Chondrocyte (in vitro differentiated cells): Measurements from ENCODE around the gene ACAD10. TPM values are rescaled to one million over a fixed set of nuclear protein-coding genes. Genes with fewer than 3 reads are reported as not detected.
"Not testable (repeated sequence)": the region's sequence is repeated elsewhere in the genome, so short reads cannot be mapped to it uniquely, and the experiment has no call there.

Experiments used
- DNase-seq: peaks from one replicate; pipeline ENCODE4 v3.0.0; 2021; ENCODE audit warnings: mixed read lengths, low spot score
- H3K27ac Mint-ChIP-seq: one replicate; pipeline ENCODE4 v1.8.0; 2021; ENCODE audit warnings: mild to moderate bottlenecking, moderate library complexity, mixed read lengths; ENCODE audit not compliant: unreplicated experiment
- H3K27me3 Mint-ChIP-seq: 2 replicates; pipeline ENCODE4 v1.8.0; 2021; ENCODE audit warnings: low read depth, mixed read lengths
- H3K36me3 Mint-ChIP-seq: 2 replicates; pipeline ENCODE4 v1.8.0; 2021; ENCODE audit warnings: low read depth, mixed read lengths
- H3K4me1 Mint-ChIP-seq: 2 replicates; pipeline ENCODE4 v1.8.0; 2021; ENCODE audit warnings: low read depth, mild to moderate bottlenecking, mixed read lengths
- H3K4me3 Mint-ChIP-seq: one replicate; pipeline ENCODE4 v1.8.0; 2021; ENCODE audit warnings: mild to moderate bottlenecking, moderate library complexity, mixed read lengths; ENCODE audit not compliant: unreplicated experiment
- H3K9me3 Mint-ChIP-seq: 2 replicates; pipeline ENCODE4 v1.8.0; 2021; ENCODE audit warnings: low read depth, mixed read lengths
- total RNA-seq: library from RNA; stranded (reverse); gene quantifications from 3 replicates; pipeline ENCODE4 v1.2.1, GENCODE V29; 2021
- TF ChIP-seq, protein P1 (sequence below): fragments of 200-600 bp; sonication (generic); IDR thresholded peaks from 2 replicates; pipeline ENCODE4 v1.5.0; 2021; ENCODE audit warnings: antibody characterized with exemption, mild to moderate bottlenecking, moderate library complexity

Gene ACAD10
- total RNA-seq, 1 donor from 2014 or later = 13.0 TPM

- H3K9me3 Mint-ChIP-seq = no peaks in the 10 kb centered on the region
- H3K27ac Mint-ChIP-seq = no peak overlapping the region
- no peaks in the 10 kb centered on the region for H3K4me1 Mint-ChIP-seq
- TF ChIP-seq, protein P1, sequence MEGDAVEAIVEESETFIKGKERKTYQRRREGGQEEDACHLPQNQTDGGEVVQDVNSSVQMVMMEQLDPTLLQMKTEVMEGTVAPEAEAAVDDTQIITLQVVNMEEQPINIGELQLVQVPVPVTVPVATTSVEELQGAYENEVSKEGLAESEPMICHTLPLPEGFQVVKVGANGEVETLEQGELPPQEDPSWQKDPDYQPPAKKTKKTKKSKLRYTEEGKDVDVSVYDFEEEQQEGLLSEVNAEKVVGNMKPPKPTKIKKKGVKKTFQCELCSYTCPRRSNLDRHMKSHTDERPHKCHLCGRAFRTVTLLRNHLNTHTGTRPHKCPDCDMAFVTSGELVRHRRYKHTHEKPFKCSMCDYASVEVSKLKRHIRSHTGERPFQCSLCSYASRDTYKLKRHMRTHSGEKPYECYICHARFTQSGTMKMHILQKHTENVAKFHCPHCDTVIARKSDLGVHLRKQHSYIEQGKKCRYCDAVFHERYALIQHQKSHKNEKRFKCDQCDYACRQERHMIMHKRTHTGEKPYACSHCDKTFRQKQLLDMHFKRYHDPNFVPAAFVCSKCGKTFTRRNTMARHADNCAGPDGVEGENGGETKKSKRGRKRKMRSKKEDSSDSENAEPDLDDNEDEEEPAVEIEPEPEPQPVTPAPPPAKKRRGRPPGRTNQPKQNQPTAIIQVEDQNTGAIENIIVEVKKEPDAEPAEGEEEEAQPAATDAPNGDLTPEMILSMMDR = peak; percentile 78
- H3K4me3 Mint-ChIP-seq = no peak overlapping the region
- no peak for DNase-seq
- H3K27me3 Mint-ChIP-seq = no peaks in the 10 kb centered on the region
- peaks cover 11% of the 10 kb centered on the region for H3K36me3 Mint-ChIP-seq
These were observed 12.3 kb upstream of the ACAD10 start for GRCh38 chr12:111673503-111673902.

- H3K36me3 Mint-ChIP-seq = peaks cover 9% of the 10 kb centered on the region
These were observed 8.7 kb upstream of the ACAD10 start for GRCh38 chr12:111677186-111677585.

DNA sequence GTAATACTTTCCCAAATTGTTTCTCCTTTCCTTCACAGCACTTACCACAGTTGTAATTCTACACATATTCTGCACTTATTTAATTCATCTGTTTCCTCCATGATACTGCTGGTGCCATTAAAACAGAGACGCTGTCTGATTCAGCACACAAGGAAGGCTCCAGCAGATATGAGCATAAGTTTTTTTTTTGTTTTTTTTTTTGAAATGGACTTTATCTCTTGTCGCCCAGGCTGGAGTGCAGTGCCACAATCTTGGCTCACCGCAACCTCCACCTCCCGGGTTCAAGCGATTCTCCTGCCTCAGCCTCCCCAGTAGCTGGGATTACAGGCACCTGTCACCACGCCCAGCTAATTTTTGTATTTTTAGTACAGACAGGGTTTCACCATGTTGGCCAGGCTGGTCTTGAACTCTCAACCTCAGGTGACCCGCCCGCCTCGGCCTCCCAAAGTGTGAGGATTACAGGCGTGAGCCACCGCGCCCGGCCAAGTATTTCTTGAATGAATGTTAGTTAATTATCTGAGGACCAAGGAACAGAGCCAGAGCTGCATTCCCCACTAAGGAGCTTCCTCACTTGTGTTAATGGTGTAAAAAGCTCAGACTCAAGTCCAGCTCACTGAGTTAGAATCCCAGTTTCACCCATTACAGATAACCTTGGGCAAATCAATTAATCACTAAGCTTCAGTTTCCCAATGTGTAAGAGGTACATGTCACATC is 1.2 kb upstream of the ACAD10 start:
- DNase-seq, H3K9me3 Mint-ChIP-seq, H3K27me3 Mint-ChIP-seq, H3K36me3 Mint-ChIP-seq: not testable (repeated sequence)
- H3K4me3 Mint-ChIP-seq = peak overlapping the region; percentile 95
- peak overlapping the region; percentile 97 for H3K27ac Mint-ChIP-seq
- peaks cover 31% of the 10 kb centered on the region for H3K4me1 Mint-ChIP-seq

More at GRCh38 chr12:111677186-111677585, 8.7 kb upstream of the ACAD10 start:
- Mint-ChIP-seq H3K27ac (no peak overlapping the region), H3K27me3 (no peaks in the 10 kb centered on the region), H3K4me1 (no peaks in the 10 kb centered on the region), H3K4me3 (no peak overlapping the region), H3K9me3 (no peaks in the 10 kb centered on the region)
- TF ChIP-seq, protein P1 = no peak
- DNase-seq = no peak

GRCh38 chr12:111685322-111685810 is 487 bp upstream of the ACAD10 start:
- TF ChIP-seq, protein P1 = no peak
- H3K36me3 Mint-ChIP-seq = peaks cover 9% of the 10 kb centered on the region
- H3K27ac Mint-ChIP-seq = peak overlapping the region; percentile 97
- H3K4me1 Mint-ChIP-seq = peaks cover 31% of the 10 kb centered on the region
- no peaks in the 10 kb centered on the region for H3K27me3 Mint-ChIP-seq
- no peaks in the 10 kb centered on the region for H3K9me3 Mint-ChIP-seq
- peak overlapping the region; percentile 95 for H3K4me3 Mint-ChIP-seq
- DNase-seq = no peak

GRCh38 chr12:111686574-111687105 is 787 bp downstream of the ACAD10 start:
- no peaks in the 10 kb centered on the region for H3K27me3 Mint-ChIP-seq
- H3K36me3 Mint-ChIP-seq = peaks cover 5% of the 10 kb centered on the region
- H3K27ac Mint-ChIP-seq = peak overlapping the region; percentile 97
- TF ChIP-seq, protein P1 = no peak
- peak overlapping the region; percentile 95 for H3K4me3 Mint-ChIP-seq
- H3K4me1 Mint-ChIP-seq = peaks cover 31% of the 10 kb centered on the region
- DNase-seq = no peak
- H3K9me3 Mint-ChIP-seq = no peaks in the 10 kb centered on the region
